Loucy (cell line): Measurements from ENCODE around the gene STRADB.
"Not testable (repeated sequence)": the region's sequence is repeated elsewhere in the genome, so short reads cannot be mapped to it uniquely, and the experiment has no call there.

Source experiments
- H2AFZ ChIP-seq: fragments of 200-600 bp; sonication (generic); 2 replicates; pipeline ENCODE4 v1.6.0; 2016; ENCODE audit warnings: antibody characterized with exemption, mild to moderate bottlenecking, low read length, moderate library complexity
- H3F3A ChIP-seq: fragments of 200-600 bp; 2 replicates; pipeline ENCODE4 v1.6.0; 2016; ENCODE audit warnings: antibody characterized with exemption, low read depth, mild to moderate bottlenecking
- H3K27me3 ChIP-seq: fragments of 200-600 bp; sonication (generic); 2 replicates; pipeline ENCODE4 v1.6.1; 2014; ENCODE audit warnings: low read length, mild to moderate bottlenecking; ENCODE audit not compliant: insufficient read depth, poor library complexity, severe bottlenecking
- H3K36me3 ChIP-seq: fragments of 200-600 bp; sonication (generic); 2 replicates; pipeline ENCODE4 v1.6.1; 2016; ENCODE audit warnings: low read length; ENCODE audit not compliant: insufficient read depth
- H3K4me1 ChIP-seq: fragments of 200-600 bp; sonication (generic); 2 replicates; pipeline ENCODE4 v1.5.1; 2014; ENCODE audit warnings: low read length, mild to moderate bottlenecking; ENCODE audit not compliant: insufficient read depth, poor library complexity, severe bottlenecking
- H3K4me2 ChIP-seq: fragments of 200-600 bp; sonication (generic); 2 replicates; pipeline ENCODE4 v1.6.0; 2014; ENCODE audit warnings: antibody characterized with exemption, low read length, low read depth, mild to moderate bottlenecking; ENCODE audit not compliant: poor library complexity, severe bottlenecking
- H3K4me3 ChIP-seq: fragments of 200-600 bp; sonication (generic); 2 replicates; pipeline ENCODE4 v1.5.1; 2014; ENCODE audit warnings: low read length, mild to moderate bottlenecking, mixed read lengths; ENCODE audit not compliant: poor library complexity, severe bottlenecking
- H3K79me2 ChIP-seq: fragments of 200-600 bp; sonication (generic); 2 replicates; pipeline ENCODE4 v1.6.1; 2014; ENCODE audit warnings: low read length; ENCODE audit not compliant: insufficient read depth
- H3K9ac ChIP-seq: fragments of 200-600 bp; sonication (generic); 2 replicates; pipeline ENCODE4 v1.6.0; 2014; ENCODE audit warnings: mild to moderate bottlenecking, low read depth, low read length, moderate library complexity; ENCODE audit not compliant: poor library complexity, severe bottlenecking
- H3K9me2 ChIP-seq: fragments of 200-600 bp; sonication (generic); replicated peaks from 2 replicates; pipeline ENCODE4 v1.6.1; 2016; ENCODE audit warnings: low read depth, low read length, mixed read lengths
- H3K9me3 ChIP-seq: fragments of 200-600 bp; sonication (generic); 2 replicates; pipeline ENCODE4 v1.6.1; 2014; ENCODE audit warnings: mild to moderate bottlenecking, antibody characterized with exemption, low read length, low read depth; ENCODE audit not compliant: insufficient read depth
- H4K20me1 ChIP-seq: fragments of 200-600 bp; sonication (generic); 2 replicates; pipeline ENCODE4 v1.6.0; 2014; ENCODE audit warnings: antibody characterized with exemption, low read length, mild to moderate bottlenecking; ENCODE audit not compliant: insufficient read depth, poor library complexity, severe bottlenecking
- CTCF ChIP-seq: fragments of 200-600 bp; sonication (generic); conservative IDR thresholded peaks from 2 replicates; pipeline ENCODE4 v1.5.1; 2014; ENCODE audit warnings: mild to moderate bottlenecking, antibody characterized with exemption, low read length
- EZH2phosphoT487 ChIP-seq: fragments of 200-600 bp; IDR thresholded peaks from 2 replicates; pipeline ENCODE4 v1.6.1; 2018; ENCODE audit warnings: antibody characterized with exemption, mild to moderate bottlenecking, moderate library complexity, borderline replicate concordance

STRADB gene

GRCh38 chr2:201483342-201483741 is 31.8 kb downstream of the STRADB start:
- Histone ChIP-seq H3K4me3 (no peak overlapping the region), H3K4me2 (no peak overlapping the region), H3K9me3 (no peaks in the 10 kb centered on the region), H3K9me2 (no peaks in the 10 kb centered on the region), H4K20me1 (no peaks in the 10 kb centered on the region), H3K79me2 (no peaks in the 10 kb centered on the region), H2AFZ (no peak overlapping the region), H3K27me3 (no peaks in the 10 kb centered on the region), H3K36me3 (no peaks in the 10 kb centered on the region), H3K9ac (no peak overlapping the region), H3F3A (no peaks in the 10 kb centered on the region), H3K4me1 (no peaks in the 10 kb centered on the region)
- no peak for TF ChIP-seq EZH2phosphoT487
- TF ChIP-seq CTCF, result no peak

GRCh38 chr2:201483758-201484157 is 32.2 kb downstream of the STRADB start:
- not testable (repeated sequence) for H3K36me3 ChIP-seq, H3K4me2 ChIP-seq, H3K9ac ChIP-seq, H3K9me3 ChIP-seq, H3K27me3 ChIP-seq, H2AFZ ChIP-seq, H3K9me2 ChIP-seq, H3K4me1 ChIP-seq, H3K4me3 ChIP-seq, H3K79me2 ChIP-seq, H4K20me1 ChIP-seq, H3F3A ChIP-seq

- Histone ChIP-seq H3K9me2 (no peaks in the 10 kb centered on the region), H3K4me2 (no peak overlapping the region), H3F3A (no peaks in the 10 kb centered on the region), H3K4me3 (no peak overlapping the region), H3K27me3 (no peaks in the 10 kb centered on the region), H3K36me3 (no peaks in the 10 kb centered on the region), H3K9ac (no peak overlapping the region), H4K20me1 (no peaks in the 10 kb centered on the region), H3K4me1 (no peaks in the 10 kb centered on the region), H2AFZ (no peak overlapping the region), H3K9me3 (no peaks in the 10 kb centered on the region), H3K79me2 (no peaks in the 10 kb centered on the region)
- no peak for TF ChIP-seq CTCF
- TF ChIP-seq EZH2phosphoT487, result no peak
Measured at GRCh38 chr2:201484805-201485204, 33.3 kb downstream of the STRADB start.

- H3F3A ChIP-seq, result no peaks in the 10 kb centered on the region
- no peaks in the 10 kb centered on the region for H3K27me3 ChIP-seq
- no peaks in the 10 kb centered on the region for H3K36me3 ChIP-seq
- no peaks in the 10 kb centered on the region for H3K4me1 ChIP-seq
- no peaks in the 10 kb centered on the region for H3K9me2 ChIP-seq
- TF ChIP-seq EZH2phosphoT487, result no peak
- TF ChIP-seq CTCF, result no peak
- no peak overlapping the region for H3K4me2 ChIP-seq
- H3K4me3 ChIP-seq, result no peak overlapping the region
- H2AFZ ChIP-seq, result no peak overlapping the region
- H3K9me3 ChIP-seq, result no peaks in the 10 kb centered on the region
- H4K20me1 ChIP-seq, result no peaks in the 10 kb centered on the region
- H3K9ac ChIP-seq, result no peak overlapping the region
- H3K79me2 ChIP-seq, result no peaks in the 10 kb centered on the region
Measured at GRCh38 chr2:201490291-201490690, 38.8 kb downstream of the STRADB start.
